ENCODE results near the gene C16orf90.
"Not testable (repeated sequence)": the region's sequence is repeated elsewhere in the genome, so short reads cannot be mapped to it uniquely, and the experiment has no call there.

Gene C16orf90

GRCh38 chr16:3511286-3512180 lies 16.2 kb upstream of the C16orf90 start:
- no peak for DNase-seq

DNA sequence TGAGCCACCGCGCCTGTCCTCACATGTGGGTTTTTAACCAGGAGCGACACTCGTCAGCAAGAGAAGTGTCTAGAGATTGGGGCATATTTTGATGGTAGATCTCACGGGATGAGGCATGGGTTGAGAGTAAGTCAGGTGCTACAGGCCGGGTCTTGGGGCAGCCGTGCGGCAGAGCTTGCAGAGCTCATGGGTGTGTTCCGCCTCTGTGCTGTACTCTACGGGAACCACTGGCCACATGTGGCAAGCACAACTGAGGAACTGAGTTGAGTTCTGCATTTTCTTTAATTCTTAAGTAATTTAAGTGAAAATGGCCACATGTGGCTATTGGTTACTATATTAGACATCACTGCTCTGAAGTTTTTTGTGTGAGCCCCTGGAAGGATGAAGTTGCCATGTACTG lies 15.1 kb upstream of the C16orf90 start:
- no peak for DNase-seq

DNA sequence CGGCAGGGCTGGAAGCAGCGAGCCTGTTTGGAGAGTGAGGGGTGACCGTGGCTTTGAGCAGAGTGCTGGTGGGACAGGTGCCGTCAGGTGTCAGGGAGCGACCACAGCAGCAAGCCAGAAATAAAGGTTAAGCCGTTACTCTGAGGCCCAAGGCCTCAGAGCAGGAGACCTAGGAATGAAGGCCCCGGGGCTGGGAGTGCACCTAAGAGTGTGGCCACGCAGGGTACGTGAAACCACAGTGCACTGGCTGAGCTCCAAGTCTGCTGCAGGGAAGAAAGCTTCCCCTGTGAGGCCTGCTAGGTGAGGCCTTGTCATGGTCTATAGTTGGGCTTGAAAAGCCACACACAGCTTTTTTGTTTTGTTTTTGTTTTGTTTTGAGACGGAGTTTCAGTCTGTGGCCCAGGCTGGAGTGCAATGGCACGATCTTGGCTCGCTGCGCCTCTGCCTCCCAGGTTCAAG lies 14.2 kb upstream of the C16orf90 start:
- DNase-seq: no peak

DNA sequence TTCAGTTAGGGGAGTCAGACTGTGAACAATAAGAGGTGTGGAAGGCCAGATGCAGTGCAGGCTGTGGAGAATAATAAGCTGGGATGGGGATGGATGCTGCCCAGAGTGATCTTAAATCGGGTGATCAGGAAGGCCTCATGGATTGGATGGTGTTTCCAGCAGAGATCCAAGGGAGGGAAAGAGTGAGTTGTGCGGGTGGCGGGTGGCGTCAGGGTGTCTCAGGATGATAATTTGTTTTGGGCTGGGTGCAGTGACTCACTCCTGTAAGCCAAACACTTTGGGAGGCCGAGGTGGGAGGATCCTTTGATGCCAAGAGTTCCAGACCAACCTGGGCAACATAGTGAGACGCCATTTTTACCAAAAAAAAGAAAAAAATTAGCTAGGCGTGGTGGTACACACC lies 13.4 kb upstream of the C16orf90 start:
- no peak for DNase-seq

DNA sequence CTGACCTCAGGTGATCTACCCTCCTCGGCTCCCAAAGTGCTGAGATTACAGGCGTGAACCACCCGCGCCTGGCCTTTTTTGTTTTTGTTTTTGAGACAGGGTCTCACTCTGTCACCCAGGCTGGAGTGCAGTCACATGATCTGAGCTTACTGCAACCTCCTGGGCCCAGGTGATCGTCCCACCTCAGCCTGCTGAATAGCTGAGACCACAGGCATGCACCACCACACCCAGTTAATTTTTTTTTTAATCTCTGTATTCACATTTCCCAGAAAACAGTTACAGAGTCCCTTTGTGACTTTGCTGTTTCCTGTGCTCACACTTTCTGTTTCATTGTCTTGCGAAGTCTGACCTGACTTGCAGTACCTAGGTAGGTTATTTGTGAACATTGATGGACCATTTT lies 8.2 kb upstream of the C16orf90 start:
- DNase-seq: no peak

GRCh38 chr16:3501783-3502400 lies 6.6 kb upstream of the C16orf90 start:
- DNase-seq: no peak

GRCh38 chr16:3501412-3501761 lies 6.1 kb upstream of the C16orf90 start:
- not testable (repeated sequence) for DNase-seq

DNA sequence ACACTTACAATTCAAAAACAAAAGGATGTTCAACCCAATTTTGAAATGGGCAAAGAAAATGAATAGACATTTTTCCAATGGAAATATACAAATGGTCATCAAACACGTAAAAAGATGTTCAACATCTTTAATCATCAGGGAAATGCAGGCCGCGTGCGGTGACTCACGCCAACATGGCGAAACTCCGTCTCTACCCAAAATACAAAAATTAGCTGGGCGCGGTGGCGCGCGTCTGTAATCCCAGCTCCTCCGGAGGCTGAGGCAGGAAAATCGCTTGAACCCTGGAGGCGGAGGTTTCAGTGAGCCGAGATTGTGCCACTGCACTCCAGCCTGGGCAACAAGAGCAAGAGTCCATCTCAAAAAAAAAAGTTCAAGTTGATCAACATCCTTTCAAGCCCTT lies 3.7 kb upstream of the C16orf90 start:
- no peak for DNase-seq

DNA sequence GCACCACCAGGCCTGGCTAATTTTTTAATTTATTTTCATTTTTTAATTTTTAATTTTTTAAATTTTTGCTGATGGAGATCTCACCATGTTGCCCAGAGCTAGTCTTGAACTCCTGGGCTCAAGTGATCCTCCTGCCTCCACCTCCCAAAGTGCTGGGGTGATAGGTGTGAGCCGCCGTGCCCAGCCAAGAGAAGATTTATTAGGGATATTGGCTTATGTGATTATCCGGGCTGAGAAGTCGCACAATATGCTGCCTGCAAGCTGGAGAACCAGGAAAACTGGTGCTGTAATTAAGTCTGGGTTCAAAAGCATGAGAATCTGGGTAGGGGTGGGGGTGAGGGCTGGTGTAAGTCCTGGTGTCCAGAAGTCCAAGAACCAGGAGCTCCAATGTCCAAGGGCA lies 2.5 kb upstream of the C16orf90 start:
- no peak for DNase-seq

DNA sequence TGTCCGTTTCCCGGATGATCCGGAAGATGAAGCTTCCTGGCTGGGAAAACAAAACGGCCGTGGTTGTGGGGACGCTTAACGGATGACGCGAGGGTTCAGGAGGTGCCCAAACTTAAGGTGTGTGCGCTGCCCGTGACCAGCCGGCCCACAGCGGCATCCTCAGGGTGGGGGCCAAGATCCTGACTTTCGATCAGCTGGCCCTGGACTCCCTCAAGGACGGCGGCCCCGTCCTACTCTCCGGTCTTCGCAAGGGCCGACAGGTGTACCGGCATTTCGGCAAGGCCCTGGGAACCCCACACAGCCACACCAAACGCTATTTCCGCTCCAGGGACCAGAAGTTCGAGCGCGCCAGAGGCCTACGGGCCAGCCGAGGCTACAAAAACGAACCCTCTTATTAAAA lies 1.1 kb upstream of the C16orf90 start:
- no peak for DNase-seq

- DNase-seq: no peak
Measured at GRCh38 chr16:3494386-3494973, 809 bp downstream of the C16orf90 start.

- DNase-seq: no peak
Measured at GRCh38 chr16:3492356-3492755, 2.9 kb downstream of the C16orf90 start.

DNA sequence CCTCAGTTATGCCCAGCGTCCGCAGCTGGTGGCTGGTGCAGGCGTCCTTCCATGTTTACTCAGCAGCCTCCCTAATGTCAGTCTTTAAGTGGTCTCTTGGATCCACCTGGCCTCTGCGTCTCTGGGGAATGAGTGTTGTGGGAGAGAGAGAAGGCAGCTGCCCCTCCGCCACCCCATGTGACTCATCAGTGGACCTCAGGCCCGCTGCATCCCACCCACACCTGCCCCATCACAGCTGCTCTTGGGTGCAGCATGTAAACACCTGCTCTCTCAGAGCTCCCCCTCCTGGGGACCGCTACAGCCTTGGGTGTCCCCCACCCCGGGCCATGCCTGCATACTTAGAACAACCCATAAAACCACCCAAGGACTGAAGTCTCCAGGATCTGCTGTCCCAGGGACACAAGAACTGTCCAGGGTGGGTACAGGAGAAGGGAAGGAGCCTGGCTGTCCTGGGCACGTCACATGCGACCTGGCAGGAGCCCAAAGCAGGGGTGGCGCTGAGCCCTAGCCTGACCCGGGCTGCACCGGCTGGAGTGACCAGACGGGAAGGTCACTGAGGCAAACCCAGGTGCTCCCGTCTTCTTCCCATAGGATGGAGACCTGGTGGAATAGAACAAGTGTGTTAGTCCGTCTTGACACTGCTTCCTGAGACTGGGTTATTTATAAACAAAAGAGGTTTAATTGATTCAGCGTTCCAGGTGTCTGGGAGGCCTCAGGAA lies 4.2 kb downstream of the C16orf90 start:
- peak; percentile 84 for DNase-seq

- no peak for DNase-seq
Measured at GRCh38 chr16:3488801-3489200, 6.5 kb downstream of the C16orf90 start.

DNA sequence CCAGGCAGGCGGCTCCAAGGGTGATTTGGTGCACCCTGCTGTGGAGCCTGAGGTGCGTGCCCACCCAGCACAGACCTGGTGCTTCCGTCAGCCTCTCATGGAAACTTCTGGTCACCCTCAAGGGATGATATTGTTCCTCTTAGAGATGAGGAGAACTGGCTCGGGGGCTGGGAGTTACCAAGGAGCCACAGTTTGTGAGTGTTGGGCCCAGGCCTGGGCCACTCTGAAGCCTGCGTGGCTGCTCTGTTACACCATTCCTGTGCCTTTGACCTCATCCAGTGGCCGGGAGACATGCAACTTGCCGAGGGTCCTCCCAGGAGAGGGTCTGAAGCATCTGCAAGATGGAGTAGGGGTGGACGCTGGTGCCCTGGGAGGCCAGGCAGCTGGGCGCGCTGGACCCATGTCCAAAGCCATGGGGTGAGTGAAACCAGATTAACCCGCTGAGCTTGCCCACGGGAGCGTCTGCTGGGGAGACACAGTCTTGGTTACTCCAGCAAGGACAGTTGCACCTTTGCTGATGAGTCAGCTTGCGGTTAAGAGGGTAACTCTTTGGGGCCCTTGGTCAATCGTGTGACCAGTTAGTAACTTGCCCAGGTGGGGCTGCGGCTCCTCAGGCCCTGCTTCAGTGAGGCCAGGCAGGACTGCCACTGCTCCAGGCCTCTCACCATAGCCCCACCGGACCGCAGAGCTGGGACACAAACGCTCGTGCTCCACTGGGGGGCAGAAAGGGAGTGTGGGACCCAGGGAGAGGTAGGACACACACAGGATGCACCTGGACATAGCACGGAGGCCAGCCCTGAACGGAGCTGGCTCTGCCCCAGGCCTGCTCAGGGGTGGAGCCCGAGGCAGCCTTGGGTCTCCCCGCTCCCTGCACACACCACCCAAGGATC lies 7.5 kb downstream of the C16orf90 start:
- peak; percentile 20 for DNase-seq

DNA sequence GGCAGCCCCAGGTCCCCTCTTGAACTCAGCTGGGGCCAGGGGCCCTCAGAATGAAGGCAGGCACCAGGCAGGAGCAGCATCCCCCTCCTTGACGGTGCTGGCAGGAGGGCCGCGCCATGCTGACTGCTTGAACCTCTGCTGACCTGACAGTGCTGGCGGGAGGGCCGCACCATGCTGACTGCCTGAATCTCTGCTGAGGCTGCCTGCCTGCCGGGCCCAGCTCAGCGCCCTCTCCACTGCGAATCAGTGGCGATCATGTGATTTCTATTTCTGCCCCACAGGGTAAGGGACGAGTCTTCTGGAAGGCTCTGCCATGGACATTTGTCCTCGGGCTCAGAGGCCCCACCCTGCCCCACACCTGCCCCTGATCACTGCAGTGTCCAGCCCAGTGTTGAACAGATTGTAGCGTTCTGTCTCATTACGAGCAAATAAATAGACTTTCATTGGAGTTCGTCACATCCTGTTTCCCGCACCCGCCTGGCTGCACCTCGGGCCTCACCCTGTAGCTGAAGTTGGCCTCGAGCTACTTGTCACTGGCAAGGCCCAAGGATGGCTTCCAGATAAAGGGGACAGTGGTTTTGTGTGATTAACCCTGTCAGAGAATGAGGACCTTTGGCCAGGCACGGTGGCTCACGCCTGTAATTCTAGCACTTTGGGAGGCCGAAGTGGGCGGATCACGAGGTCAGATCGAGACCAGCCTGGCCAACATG lies 8.6 kb downstream of the C16orf90 start:
- no peak for DNase-seq

- DNase-seq: peak; percentile 13
Measured at GRCh38 chr16:3485821-3486505, 9.3 kb downstream of the C16orf90 start.

DNA sequence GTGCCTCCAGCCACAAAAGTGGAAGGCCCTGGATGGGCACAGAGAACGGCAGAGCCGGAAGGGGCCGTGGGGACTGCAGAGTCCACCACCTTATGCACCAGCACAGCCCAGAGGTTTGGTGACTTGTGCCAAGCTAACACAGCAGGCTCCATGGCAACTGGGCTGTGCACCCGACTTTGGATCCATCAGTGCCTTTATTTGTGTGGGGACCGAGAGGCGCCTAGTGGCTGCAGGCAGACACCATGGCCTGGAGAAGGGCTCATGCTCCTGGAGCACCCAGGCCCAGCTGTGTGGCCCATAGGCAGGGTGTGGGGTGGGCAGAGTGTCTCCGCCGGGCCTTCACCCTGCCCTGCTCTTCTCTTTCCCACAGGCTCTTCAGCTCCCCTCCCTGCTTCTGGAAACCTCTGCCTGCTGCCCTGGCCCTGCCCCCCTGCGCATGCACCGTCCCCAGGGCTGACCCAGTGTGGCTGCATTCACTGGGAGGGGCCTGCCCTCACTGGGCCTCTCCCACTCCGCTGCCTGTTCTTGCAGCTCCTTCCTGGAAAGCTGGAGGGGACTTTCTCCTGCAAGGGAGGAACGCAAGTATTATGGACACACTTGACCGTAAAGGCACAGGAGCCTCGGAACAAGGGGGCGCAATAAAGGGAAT lies 10.1 kb downstream of the C16orf90 start:
- no peak for DNase-seq

DNA sequence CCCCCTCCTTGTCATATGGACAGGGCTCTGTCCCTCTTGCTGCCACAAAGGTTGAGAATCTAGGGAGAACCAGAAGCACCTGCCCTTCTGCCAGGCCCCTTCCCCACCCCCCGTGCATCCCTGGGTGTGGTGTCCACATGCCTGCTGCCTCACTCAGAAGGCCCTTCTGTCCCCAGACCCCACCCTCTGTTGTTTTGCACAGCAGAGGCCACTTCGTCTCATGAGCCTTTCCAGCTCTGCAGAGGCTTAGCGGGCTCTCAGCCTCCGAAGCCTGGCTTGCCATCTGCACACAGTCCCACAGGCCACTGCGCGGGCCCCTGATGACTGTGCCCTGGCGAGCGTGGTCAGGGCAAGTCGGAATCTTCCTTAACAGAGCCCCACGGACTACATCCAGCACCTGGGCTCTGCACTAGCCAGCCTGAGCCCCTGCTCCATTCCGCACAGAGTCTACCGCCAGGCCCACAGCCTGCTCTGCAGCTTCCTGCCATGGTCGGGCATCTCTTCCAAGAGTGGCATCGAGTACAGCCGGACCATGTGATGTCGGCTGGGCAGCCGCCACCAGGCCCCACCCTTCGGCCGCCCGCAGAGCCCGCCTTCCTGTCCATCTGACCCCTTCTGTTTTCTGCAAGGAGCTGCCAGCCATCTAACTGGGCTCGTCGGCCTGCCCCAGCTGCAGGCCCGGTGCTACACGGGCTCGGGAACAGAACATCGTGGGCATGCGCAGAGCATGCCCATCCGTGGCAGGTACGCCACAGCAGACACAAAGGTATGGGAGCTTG lies 10.8 kb downstream of the C16orf90 start:
- DNase-seq: no peak

Data from DMS53 (cell line).